ENCODE data around the gene RGS9. TPM values are rescaled to one million over a fixed set of nuclear protein-coding genes. Genes with fewer than 3 reads are reported as not detected.
A peak's percentile ranks its signal among the peaks of the same experiment; 100 is the strongest.
"Not testable (repeated sequence)": the region's sequence is repeated elsewhere in the genome, so short reads cannot be mapped to it uniquely, and the experiment has no call there.

RGS9 gene
- 1 to 10 TPM; 4.0 to 6.4 TPM for total RNA-seq
- 10 to 100 TPM in 5 of 6 donors, 1 to 10 TPM in 1; 9.3 to 17.2 (median 13.1) TPM for polyA plus RNA-seq (ENCODE audit: insufficient read length in 6 of 6)
- long read RNA-seq, donor 1, transcript RGS9-212 (3 exons, 2,736 nt), result major isoform, 15 of 15 reads
- long read RNA-seq, donor 1, partial matches to known transcripts, result 0 of 15 reads
- long read RNA-seq, donor 1, other reads (novel, unspliced or antisense), result 0 of 15 reads
- long read RNA-seq, donor 2, transcript RGS9-212 (3 exons, 2,736 nt), result major isoform, 6 of 15 reads
- long read RNA-seq, donor 2, partial matches to known transcripts, result 9 of 15 reads
- long read RNA-seq, donor 2, other reads (novel, unspliced or antisense), result 0 of 15 reads
- long read RNA-seq, donor 3, transcript RGS9-212 (3 exons, 2,736 nt), result major isoform, 6 of 8 reads
- long read RNA-seq, donor 3, partial matches to known transcripts, result 0 of 8 reads
- long read RNA-seq, donor 3, other reads (novel, unspliced or antisense), result 0 of 8 reads
- long read RNA-seq, donor 4, partial matches to known transcripts, result 1 of 7 reads
- long read RNA-seq, donor 4, other reads (novel, unspliced or antisense), result 1 of 7 reads
- long read RNA-seq, donor 5, transcript RGS9-212 (3 exons, 2,736 nt), result major isoform, 14 of 14 reads
- long read RNA-seq, donor 5, partial matches to known transcripts, result 0 of 14 reads
- long read RNA-seq, donor 5, other reads (novel, unspliced or antisense), result 0 of 14 reads
- long read RNA-seq, donor 6, transcript RGS9-212 (3 exons, 2,736 nt), result major isoform, 19 of 19 reads
- long read RNA-seq, donor 6, partial matches to known transcripts, result 0 of 19 reads
- long read RNA-seq, donor 6, other reads (novel, unspliced or antisense), result 0 of 19 reads
- long read RNA-seq, donor 7, transcript RGS9-212 (3 exons, 2,736 nt), result major isoform, 6 of 7 reads
- long read RNA-seq, donor 7, partial matches to known transcripts, result 0 of 7 reads
- long read RNA-seq, donor 7, other reads (novel, unspliced or antisense), result 0 of 7 reads
- long read RNA-seq, donor 8, transcript RGS9-212 (3 exons, 2,736 nt), result major isoform, 10 of 10 reads
- long read RNA-seq, donor 8, partial matches to known transcripts, result 0 of 10 reads
- long read RNA-seq, donor 8, other reads (novel, unspliced or antisense), result 0 of 10 reads
- long read RNA-seq, donor 9, result 0 reads
- long read RNA-seq, donor 10, partial matches to known transcripts, result 0 of 4 reads
- long read RNA-seq, donor 10, other reads (novel, unspliced or antisense), result 3 of 4 reads
- long read RNA-seq, donor 11, result 0 reads
- long read RNA-seq, donor 12, partial matches to known transcripts, result 0 of 6 reads
- long read RNA-seq, donor 12, other reads (novel, unspliced or antisense), result 0 of 6 reads

- TF ChIP-seq CTCF (IDR thresholded peaks at IDR 0.05), result peak; percentile 99
- Histone ChIP-seq H3K4me3 (peak within 1 kb of the TSS; percentile 27 to 35), H3K9me3 (no peaks in the 10 kb centered on the region), H3K4me1 (peaks cover 0 to 10% of the 10 kb centered on the region in 2 donors), H3K27ac (no peak within 1 kb of the TSS), H3K36me3 (no peaks in the 10 kb centered on the region), H3K27me3 (peaks cover 0 to 24% of the 10 kb centered on the region in 2 donors)
- ATAC-seq (peak; percentile 98), DNase-seq (peak; percentile 74 to 95 (median 86))
- intact Hi-C loops (cut with DNase I), result no loop called here
Observed at GRCh38 chr17:65137021-65137939, at the start of gene RGS9. Gene RGS9 (plus strand): TSS chr17:65137370. CDS start chr17:65137541, 171 bp downstream.

- Histone ChIP-seq H3K4me1 (no peaks in the 10 kb centered on the region), H3K27ac (no peak overlapping the region), H3K9me3 (no peaks in the 10 kb centered on the region), H3K4me3 (no peak overlapping the region), H3K36me3 (no peaks in the 10 kb centered on the region), H3K27me3 (no peaks in the 10 kb centered on the region)
- DNase-seq (no peak), ATAC-seq (no peak)
- intact Hi-C loops (cut with DNase I), result no loop called here
- TF ChIP-seq CTCF (IDR thresholded peaks at IDR 0.05), result no peak
Observed at GRCh38 chr17:65088621-65089360, 48.4 kb upstream of the RGS9 start.

GRCh38 chr17:65092262-65092661 is 44.9 kb upstream of the RGS9 start:
- no peak for DNase-seq
- H3K36me3 ChIP-seq, result no peaks in the 10 kb centered on the region
- no peak for ATAC-seq
- TF ChIP-seq CTCF (IDR thresholded peaks at IDR 0.05), result no peak
- H3K27me3 ChIP-seq, result no peaks in the 10 kb centered on the region
- no peak overlapping the region for H3K27ac ChIP-seq
- no peaks in the 10 kb centered on the region for H3K4me1 ChIP-seq
- no peak overlapping the region for H3K4me3 ChIP-seq
- no peaks in the 10 kb centered on the region for H3K9me3 ChIP-seq
- intact Hi-C loops (cut with DNase I), result no loop called here

GRCh38 chr17:65092721-65093356 is 44.3 kb upstream of the RGS9 start:
- H3K36me3 ChIP-seq; intact Hi-C loops (cut with DNase I); ATAC-seq; H3K4me1 ChIP-seq; H3K9me3 ChIP-seq; H3K4me3 ChIP-seq; DNase-seq; H3K27me3 ChIP-seq; H3K27ac ChIP-seq: not testable (repeated sequence)

All from left lung (tissue), 14 donors.